HEK293 (cell line): ENCODE measurements around the gene BRD3OS.
A peak's percentile ranks its signal among the peaks of the same experiment; 100 is the strongest.

Experiments used
- CTCF ChIA-PET: fragments of 350-600 bp; formaldehyde crosslinking; extraction: SDS; loops from one replicate; lab custom pipeline; 2021; ENCODE audit warnings: antibody characterized with exemption; lab: Yijun Ruan, JAX
- POLR2A ChIA-PET: fragments of 300-600 bp; formaldehyde crosslinking; extraction: SDS; loops from one replicate; lab custom pipeline; 2020; ENCODE audit warnings: antibody characterized with exemption, inconsistent platforms; lab: Yijun Ruan, JAX
- H3K27ac ChIP-seq: fragments of 200-500 bp; sonication (Bioruptor generic); 2 replicates; pipeline ENCODE4 v1.5.1; 2014; ENCODE audit warnings: low read depth, low read length, control low read depth, inconsistent platforms; ENCODE audit errors: extremely low read depth
- H3K36me3 ChIP-seq, 2 experiments: fragments of 200-500 bp in 1 of 2; sonication (Bioruptor generic) in 1 of 2; 1 replicate in 1 of 2; 2 replicates in 1 of 2; pipeline ENCODE4 v1.5.1; 2014 to 2017; ENCODE audit warnings: inconsistent platforms in 2 of 2, low read length in 2 of 2; ENCODE audit not compliant: control insufficient read depth in 2 of 2, insufficient read depth in 1 of 2
- H3K4me1 ChIP-seq: fragments of 200-500 bp; sonication (Bioruptor generic); 2 replicates; pipeline ENCODE4 v1.5.1; 2014; ENCODE audit warnings: mild to moderate bottlenecking, low read length, inconsistent platforms; ENCODE audit not compliant: control insufficient read depth, insufficient read depth
- H3K4me3 ChIP-seq: 2 replicates; pipeline ENCODE4 v1.5.1; 2011; ENCODE audit warnings: low read depth, mild to moderate bottlenecking, control low read depth, low read length, moderate library complexity
- H3K9me3 ChIP-seq: fragments of 200-500 bp; sonication (Bioruptor generic); 2 replicates; pipeline ENCODE4 v1.5.1; 2014; ENCODE audit warnings: low read depth, low read length, inconsistent platforms; ENCODE audit not compliant: control insufficient read depth, insufficient read depth
- KLF1 ChIP-seq: fragments of 450-650 bp; formaldehyde crosslinking; IDR thresholded peaks from 2 replicates; pipeline ENCODE4 v1.5.1; 2016; ENCODE audit warnings: missing biosample characterization, missing genetic modification characterization
- KLF8 ChIP-seq: fragments of 450-650 bp; formaldehyde crosslinking; IDR thresholded peaks from 2 replicates; pipeline ENCODE4 v1.5.1; 2016; ENCODE audit warnings: missing biosample characterization, missing genetic modification characterization
- OSR2 ChIP-seq: fragments of 450-650 bp; formaldehyde crosslinking; IDR thresholded peaks from 2 replicates; pipeline ENCODE4 v1.5.1; 2016; ENCODE audit warnings: missing biosample characterization, missing genetic modification characterization
- REPIN1 ChIP-seq: fragments of 450-650 bp; formaldehyde crosslinking; IDR thresholded peaks from 2 replicates; pipeline ENCODE4 v1.5.1; 2017; ENCODE audit warnings: missing biosample characterization, missing genetic modification characterization, low read depth
- SP2 ChIP-seq: fragments of 450-650 bp; formaldehyde crosslinking; IDR thresholded peaks from 2 replicates; pipeline ENCODE4 v1.5.1; 2016; ENCODE audit warnings: missing biosample characterization, missing genetic modification characterization
- WT1 ChIP-seq: fragments of 450-650 bp; formaldehyde crosslinking; IDR thresholded peaks from 2 replicates; pipeline ENCODE4 v1.5.1; 2016; ENCODE audit warnings: missing biosample characterization, missing genetic modification characterization
- ZBTB11 ChIP-seq: fragments of 450-650 bp; formaldehyde crosslinking; conservative IDR thresholded peaks from 2 replicates; pipeline ENCODE4 v1.5.1; 2016; ENCODE audit warnings: low read depth, missing biosample characterization, missing genetic modification characterization
- ZBTB20 ChIP-seq: fragments of 450-650 bp; formaldehyde crosslinking; IDR thresholded peaks from 2 replicates; pipeline ENCODE4 v1.5.1; 2016; ENCODE audit warnings: missing biosample characterization, missing genetic modification characterization
- ZBTB21 ChIP-seq: fragments of 450-650 bp; formaldehyde crosslinking; IDR thresholded peaks from 2 replicates; pipeline ENCODE4 v1.5.1; 2017; ENCODE audit warnings: missing biosample characterization, missing genetic modification characterization
- ZEB2 ChIP-seq: fragments of 450-650 bp; formaldehyde crosslinking; IDR thresholded peaks from 2 replicates; pipeline ENCODE4 v1.5.1; 2016; ENCODE audit warnings: missing biosample characterization, missing genetic modification characterization
- ZFHX2 ChIP-seq: fragments of 450-650 bp; formaldehyde crosslinking; conservative IDR thresholded peaks from 2 replicates; pipeline ENCODE4 v1.5.1; 2016; ENCODE audit warnings: missing biosample characterization, missing genetic modification characterization
- ZNF138 ChIP-seq: fragments of 450-650 bp; formaldehyde crosslinking; IDR thresholded peaks from 2 replicates; pipeline ENCODE4 v1.5.1; 2016; ENCODE audit warnings: missing biosample characterization, missing genetic modification characterization, borderline replicate concordance
- ZNF175 ChIP-seq: fragments of 450-650 bp; formaldehyde crosslinking; IDR thresholded peaks from 2 replicates; pipeline ENCODE4 v1.5.1; 2016; ENCODE audit warnings: missing biosample characterization, missing genetic modification characterization
- ZNF2 ChIP-seq: fragments of 450-650 bp; formaldehyde crosslinking; IDR thresholded peaks from 2 replicates; pipeline ENCODE4 v1.5.1; 2016; ENCODE audit warnings: missing biosample characterization, missing genetic modification characterization
- ZNF239 ChIP-seq: fragments of 450-650 bp; formaldehyde crosslinking; IDR thresholded peaks from 2 replicates; pipeline ENCODE4 v1.5.1; 2016; ENCODE audit warnings: missing biosample characterization, missing genetic modification characterization
- ZNF324 ChIP-seq: fragments of 450-650 bp; formaldehyde crosslinking; IDR thresholded peaks from 2 replicates; pipeline ENCODE4 v1.5.1; 2016; ENCODE audit warnings: missing biosample characterization, missing genetic modification characterization
- ZNF580 ChIP-seq: fragments of 450-650 bp; formaldehyde crosslinking; IDR thresholded peaks from 2 replicates; pipeline ENCODE4 v1.5.1; 2016; ENCODE audit warnings: missing biosample characterization, missing genetic modification characterization
- ZNF626 ChIP-seq: fragments of 450-650 bp; sonication (Bioruptor Pico); formaldehyde crosslinking; IDR thresholded peaks from 2 replicates; pipeline ENCODE4 v1.5.1; 2018; ENCODE audit warnings: missing biosample characterization, missing genetic modification characterization, inconsistent platforms
- ZNF639 ChIP-seq: fragments of 450-650 bp; formaldehyde crosslinking; IDR thresholded peaks from 2 replicates; pipeline ENCODE4 v1.5.1; 2016; ENCODE audit warnings: missing biosample characterization, missing genetic modification characterization
- ZNF692 ChIP-seq: fragments of 450-650 bp; formaldehyde crosslinking; IDR thresholded peaks from 2 replicates; pipeline ENCODE4 v1.5.1; 2016; ENCODE audit warnings: missing biosample characterization, missing genetic modification characterization
- ZNF768 ChIP-seq: fragments of 450-650 bp; formaldehyde crosslinking; IDR thresholded peaks from 2 replicates; pipeline ENCODE4 v1.5.1; 2018; ENCODE audit warnings: missing biosample characterization, mild to moderate bottlenecking, missing genetic modification characterization
- TF ChIP-seq, protein P1 (sequence below): fragments of 450-650 bp; formaldehyde crosslinking; optimal IDR thresholded peaks from 2 replicates; pipeline ENCODE3; 2016; ENCODE audit warnings: missing biosample characterization, mild to moderate bottlenecking, missing genetic modification characterization
- TF ChIP-seq, protein P2 (sequence below): fragments of 450-650 bp; formaldehyde crosslinking; IDR thresholded peaks from 2 replicates; pipeline ENCODE4 v1.5.1; 2017; ENCODE audit warnings: missing biosample characterization, missing genetic modification characterization

BRD3OS gene

DNA sequence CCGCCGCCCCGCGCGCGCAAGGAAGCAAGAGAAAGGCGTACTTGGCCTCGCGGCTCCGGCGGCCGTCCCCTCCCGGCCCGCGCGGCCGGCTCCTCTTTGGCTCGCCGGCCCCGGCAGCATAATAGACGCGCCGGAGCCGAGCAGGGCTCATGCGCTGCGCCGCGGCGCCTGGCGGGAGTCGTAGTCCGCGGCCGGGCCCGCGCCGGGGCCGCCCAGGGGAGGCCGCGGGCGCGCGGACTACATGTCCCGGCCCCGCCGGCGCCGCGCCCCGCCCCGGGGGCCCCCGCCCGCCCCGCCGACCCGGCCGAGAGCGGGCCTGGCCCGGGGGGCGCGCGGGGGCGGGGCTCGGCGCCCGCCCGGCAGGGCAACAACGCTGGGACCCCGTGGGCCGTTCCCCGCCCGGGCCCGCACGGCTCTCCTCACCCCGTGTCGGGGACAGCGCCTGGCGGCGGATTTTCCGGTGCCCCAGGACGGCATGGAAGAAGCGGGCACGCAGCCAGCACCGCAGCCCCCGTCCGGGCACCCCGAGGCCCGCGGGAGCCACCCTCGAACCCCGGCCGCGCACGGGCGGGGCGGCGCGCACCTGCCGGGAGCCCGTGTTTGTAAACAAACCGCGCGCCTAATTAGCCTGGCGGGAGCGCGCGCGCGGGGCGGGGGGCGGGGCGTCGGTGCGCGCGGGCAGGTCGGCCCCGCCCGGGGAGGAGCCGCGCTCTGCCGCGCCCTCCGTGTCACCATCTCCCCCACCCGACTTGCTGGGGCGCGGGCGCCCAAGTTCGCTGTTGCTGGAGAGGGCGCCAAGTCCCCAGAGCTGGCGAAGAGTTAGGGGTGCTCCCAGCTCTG, 42.8 kb downstream of the BRD3OS start, which contains the start of gene BRD3 (continued):
- TF ChIP-seq ZNF626 (tag by site-specific recombination), result no peak; the same call in 1 of the 2 replicates
- no peak for TF ChIP-seq ZBTB21 (tag by site-specific recombination)
- TF ChIP-seq OSR2 (tag by site-specific recombination), result no peak
- TF ChIP-seq ZNF768 (tag by site-specific recombination), result no peak
- TF ChIP-seq SP2, result peak; percentile 46
- TF ChIP-seq ZNF692, result 0 out of 2 replicates have a peak, but pooled peaks have one; percentile 33
- TF ChIP-seq ZBTB11, result 0 out of 2 replicates have a peak, but pooled peaks have one; percentile 6
- peak; percentile 71; the same call in 1 of the 2 replicates for TF ChIP-seq KLF8 (tag by site-specific recombination)

DNA sequence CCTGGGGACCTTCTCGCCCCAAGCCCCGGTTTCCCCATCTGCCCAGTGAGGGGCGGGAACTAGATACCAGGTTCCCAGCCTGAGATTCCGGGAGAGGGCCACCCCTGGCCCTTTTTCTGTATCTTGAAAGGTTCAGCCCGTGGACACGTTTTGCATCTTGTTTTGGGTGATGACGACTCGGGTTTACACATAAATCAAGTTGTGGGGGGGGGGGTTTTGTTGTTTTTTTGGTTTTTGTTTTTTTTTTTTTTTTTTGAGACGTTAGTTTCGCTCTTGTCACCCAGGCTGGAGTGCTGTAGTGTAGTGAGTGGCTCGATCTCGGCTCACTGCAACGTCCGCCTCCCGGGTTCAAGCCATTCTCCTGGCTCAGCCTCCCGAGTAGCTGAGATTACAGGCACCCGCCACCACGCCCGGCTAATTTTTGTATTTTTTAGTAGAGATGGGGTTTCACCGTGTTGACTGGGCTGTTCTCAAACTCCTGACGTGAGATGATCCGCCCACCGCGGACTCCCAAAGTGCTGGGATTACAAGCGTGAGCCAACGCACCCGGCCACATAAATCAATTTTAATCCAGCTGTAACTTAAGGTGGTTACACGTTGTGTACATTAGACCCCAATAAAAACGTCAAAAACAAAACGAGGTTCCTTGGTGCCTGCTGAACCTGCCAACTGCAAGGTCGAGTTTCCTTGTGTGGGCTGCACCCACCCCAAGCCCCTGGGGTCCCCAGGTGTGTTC, 43.6 kb downstream of the BRD3OS start:
- Histone ChIP-seq H3K4me1 (no peaks in the 10 kb centered on the region), H3K9me3 (no peaks in the 10 kb centered on the region), H3K27ac (no peak overlapping the region; the same call in 1 of the 2 replicates), H3K36me3 (no peaks in the 10 kb centered on the region; a peak in 1 of 3 replicates), H3K4me3 (peak overlapping the region; percentile 76)
- ChIA-PET POLR2A (interaction anchor here (0.5 to 0.9 kb wide), 3 partner anchors 42 to 170 kb away, joined by 3 to 5 read pairs (median 4); partner anchors contain the start of gene WDR5), CTCF (interaction anchor here (0.6 to 0.7 kb wide), 2 partner anchors 287 to 1810 kb away, joined by 3 read pairs; no protein-coding TSS in a partner anchor)
- TF ChIP-seq WT1 (tag by site-specific recombination) (0 out of 2 replicates have a peak, but pooled peaks have one; percentile 11), ZNF324 (tag by site-specific recombination) (peak; percentile 64; the same call in 1 of the 2 replicates), ZNF2 (tag by site-specific recombination) (peak; percentile 13; the same call in 1 of the 2 replicates), KLF1 (tag by site-specific recombination) (peak; percentile 44; the same call in 1 of the 2 replicates), REPIN1 (0 out of 2 replicates have a peak, but pooled peaks have one; percentile 27), ZBTB20 (tag by site-specific recombination) (peak; percentile 63; the same call in 1 of the 2 replicates), ZNF175 (tag by site-specific recombination) (no peak), ZNF138 (tag by site-specific recombination) (0 out of 2 replicates have a peak, but pooled peaks have one; percentile 18), ZNF580 (tag by site-specific recombination) (0 out of 2 replicates have a peak, but pooled peaks have one; percentile 27), ZFHX2 (tag by site-specific recombination) (peak; percentile 89), ZNF239 (tag by site-specific recombination) (no peak), ZNF639 (tag by site-specific recombination) (no peak), ZEB2 (peak; percentile 45)
- TF ChIP-seq, protein P1, sequence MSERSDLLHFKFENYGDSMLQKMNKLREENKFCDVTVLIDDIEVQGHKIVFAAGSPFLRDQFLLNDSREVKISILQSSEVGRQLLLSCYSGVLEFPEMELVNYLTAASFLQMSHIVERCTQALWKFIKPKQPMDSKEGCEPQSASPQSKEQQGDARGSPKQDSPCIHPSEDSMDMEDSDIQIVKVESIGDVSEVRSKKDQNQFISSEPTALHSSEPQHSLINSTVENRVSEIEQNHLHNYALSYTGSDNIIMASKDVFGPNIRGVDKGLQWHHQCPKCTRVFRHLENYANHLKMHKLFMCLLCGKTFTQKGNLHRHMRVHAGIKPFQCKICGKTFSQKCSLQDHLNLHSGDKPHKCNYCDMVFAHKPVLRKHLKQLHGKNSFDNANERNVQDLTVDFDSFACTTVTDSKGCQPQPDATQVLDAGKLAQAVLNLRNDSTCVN, result peak; percentile 10
- TF ChIP-seq, protein P2, sequence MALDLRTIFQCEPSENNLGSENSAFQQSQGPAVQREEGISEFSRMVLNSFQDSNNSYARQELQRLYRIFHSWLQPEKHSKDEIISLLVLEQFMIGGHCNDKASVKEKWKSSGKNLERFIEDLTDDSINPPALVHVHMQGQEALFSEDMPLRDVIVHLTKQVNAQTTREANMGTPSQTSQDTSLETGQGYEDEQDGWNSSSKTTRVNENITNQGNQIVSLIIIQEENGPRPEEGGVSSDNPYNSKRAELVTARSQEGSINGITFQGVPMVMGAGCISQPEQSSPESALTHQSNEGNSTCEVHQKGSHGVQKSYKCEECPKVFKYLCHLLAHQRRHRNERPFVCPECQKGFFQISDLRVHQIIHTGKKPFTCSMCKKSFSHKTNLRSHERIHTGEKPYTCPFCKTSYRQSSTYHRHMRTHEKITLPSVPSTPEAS (tag by site-specific recombination), result no peak
